Head of caudate nucleus (tissue), 42 donors: ENCODE data around the gene ILDR1.
A peak's percentile ranks its signal among the peaks of the same experiment; 100 is the strongest.

Source experiments
- DNase-seq, 42 donors: peaks; one replicate each; pipeline versions ENCODE4 v3.0.0 to v3.0.0-alpha.2; 2020 to 2021; ENCODE audit warnings: mixed read lengths in 7 of 42
- intact Hi-C: fragments of 100-400 bp; cut with DNase I; formaldehyde crosslinking; loops from one replicate; pipeline ENCODE4 v1.15.0; 2022

The ILDR1 gene

GRCh38 chr3:122023335-122023910, 1.4 kb upstream of the ILDR1 start:
- DNase-seq = no peak
- intact Hi-C loops = no loop called here

- intact Hi-C loops = no loop called here
- no peak for DNase-seq
These were observed 1.0 kb downstream of the ILDR1 start for GRCh38 chr3:122021037-122021436.

GRCh38 chr3:122019493-122019892, 2.6 kb downstream of the ILDR1 start:
- DNase-seq = no peak
- intact Hi-C loops = no loop called here

- intact Hi-C loops = no loop called here
These were observed 7.3 kb downstream of the ILDR1 start for GRCh38 chr3:122014741-122015140.

GRCh38 chr3:122013448-122013925, 8.6 kb downstream of the ILDR1 start:
- intact Hi-C loops = no loop called here
- no peak for DNase-seq

More at GRCh38 chr3:122014741-122015140, 7.3 kb downstream of the ILDR1 start:
- DNase-seq = no peak

GRCh38 chr3:122012821-122013220, 9.2 kb downstream of the ILDR1 start:
- intact Hi-C loops = no loop called here

GRCh38 chr3:122011396-122011795, 10.7 kb downstream of the ILDR1 start:
- intact Hi-C loops = no loop called here

More at GRCh38 chr3:122012821-122013220, 9.2 kb downstream of the ILDR1 start:
- DNase-seq = no peak

GRCh38 chr3:122010506-122010905, 11.5 kb downstream of the ILDR1 start:
- DNase-seq = no peak
- intact Hi-C loops = no loop called here

More at GRCh38 chr3:122011396-122011795, 10.7 kb downstream of the ILDR1 start:
- no peak for DNase-seq

- intact Hi-C loops = no loop called here
- DNase-seq = no peak
These were observed 13.9 kb downstream of the ILDR1 start for GRCh38 chr3:122008166-122008565.

GRCh38 chr3:122006267-122006666, 15.8 kb downstream of the ILDR1 start:
- intact Hi-C loops = no loop called here
- DNase-seq = no peak

GRCh38 chr3:122004991-122005565, 17.0 kb downstream of the ILDR1 start:
- intact Hi-C loops = no loop called here
- DNase-seq = no peak

GRCh38 chr3:122004107-122004506, 17.9 kb downstream of the ILDR1 start:
- intact Hi-C loops = no loop called here

GRCh38 chr3:122003606-122004005, 18.4 kb downstream of the ILDR1 start:
- intact Hi-C loops = no loop called here
- DNase-seq = no peak

More at GRCh38 chr3:122004107-122004506, 17.9 kb downstream of the ILDR1 start:
- DNase-seq = no peak

- no peak for DNase-seq
- intact Hi-C loops = no loop called here
These were observed 18.9 kb downstream of the ILDR1 start for GRCh38 chr3:122003112-122003511.

GRCh38 chr3:122002611-122003010, 19.4 kb downstream of the ILDR1 start:
- intact Hi-C loops = no loop called here
- no peak for DNase-seq

- intact Hi-C loops = no loop called here
- no peak for DNase-seq
These were observed 20.2 kb downstream of the ILDR1 start for GRCh38 chr3:122001892-122002291.

- intact Hi-C loops = no loop called here
These were observed 21.0 kb downstream of the ILDR1 start for GRCh38 chr3:122000936-122001605.

GRCh38 chr3:121999931-122000330, 22.1 kb downstream of the ILDR1 start:
- no peak for DNase-seq
- intact Hi-C loops = no loop called here

More at GRCh38 chr3:122000936-122001605, 21.0 kb downstream of the ILDR1 start:
- no peak for DNase-seq

- intact Hi-C loops = no loop called here
- DNase-seq = peak in 1 of 42 donors; percentile 6
These were observed 23.2 kb downstream of the ILDR1 start for GRCh38 chr3:121998611-121999473.
